NCI-H1105 treated with DMSO at 0.1 percent for 48 hours (cell line): Measurements from ENCODE around the gene MATN3.

ENCODE experiments used
- DNase-seq: peaks from one replicate; lab custom pipeline; 2025; lab: John Stamatoyannopoulos, UW

The MATN3 gene

GRCh38 chr2:20001361-20001863, 11.1 kb downstream of the MATN3 start:
- no peak for DNase-seq

GRCh38 chr2:19993731-19994130, 18.7 kb downstream of the MATN3 start:
- no peak for DNase-seq

- no peak for DNase-seq
Observed at GRCh38 chr2:19991895-19992294, 20.6 kb downstream of the MATN3 start.

- no peak for DNase-seq
Observed at GRCh38 chr2:19990416-19990728, 22.1 kb downstream of the MATN3 start.

- peak; percentile 85 for DNase-seq
Observed at GRCh38 chr2:19989667-19990415, 22.6 kb downstream of the MATN3 start, which contains the start of gene WDR35. Gene WDR35, minus strand, starts transcription at chr2:19990105. Its CDS starts 90 bp downstream, at chr2:19990015.

GRCh38 chr2:19989342-19989666, 23.2 kb downstream of the MATN3 start:
- no peak for DNase-seq

GRCh38 chr2:19988600-19988999, 23.9 kb downstream of the MATN3 start:
- no peak for DNase-seq

- DNase-seq = no peak
Observed at GRCh38 chr2:19987936-19988335, 24.5 kb downstream of the MATN3 start.

GRCh38 chr2:19982268-19982667, 30.2 kb downstream of the MATN3 start:
- DNase-seq = no peak

- DNase-seq = no peak
Observed at GRCh38 chr2:19979932-19980331, 32.5 kb downstream of the MATN3 start.

GRCh38 chr2:19973466-19973865, 39.0 kb downstream of the MATN3 start:
- no peak for DNase-seq

- no peak for DNase-seq
Observed at GRCh38 chr2:19971691-19972090, 40.8 kb downstream of the MATN3 start.

- DNase-seq = no peak
Observed at GRCh38 chr2:19963386-19963785, 49.1 kb downstream of the MATN3 start.

- peak; percentile 58 for DNase-seq
Observed at GRCh38 chr2:19955544-19956422, 56.7 kb downstream of the MATN3 start.

GRCh38 chr2:19949071-19949470, 63.4 kb downstream of the MATN3 start:
- no peak for DNase-seq

GRCh38 chr2:19947184-19947940, 65.1 kb downstream of the MATN3 start:
- no peak for DNase-seq

GRCh38 chr2:19944205-19944845, 68.1 kb downstream of the MATN3 start:
- no peak for DNase-seq

- no peak for DNase-seq
Observed at GRCh38 chr2:19943189-19943588, 69.3 kb downstream of the MATN3 start.

- no peak for DNase-seq
Observed at GRCh38 chr2:19942199-19942598, 70.3 kb downstream of the MATN3 start.
